Osteocyte (in vitro differentiated cells): ENCODE results near the gene TBL1X. TPM values are rescaled to one million over a fixed set of nuclear protein-coding genes. Genes with fewer than 3 reads are reported as not detected.

Experiments used
- DNase-seq: peaks from one replicate; pipeline ENCODE4 v3.0.0; 2021; ENCODE audit warnings: mixed read lengths; ENCODE audit not compliant: unreplicated experiment; ENCODE audit errors: extremely low spot score
- H3K27ac Mint-ChIP-seq: one replicate; pipeline ENCODE4 v1.8.0; 2021; ENCODE audit warnings: mild to moderate bottlenecking, mixed read lengths; ENCODE audit not compliant: unreplicated experiment
- H3K27me3 Mint-ChIP-seq: one replicate; pipeline ENCODE4 v1.8.0; 2021; ENCODE audit warnings: mixed read lengths; ENCODE audit not compliant: unreplicated experiment
- H3K36me3 Mint-ChIP-seq: one replicate; pipeline ENCODE4 v1.8.0; 2021; ENCODE audit warnings: mixed read lengths; ENCODE audit not compliant: unreplicated experiment
- H3K4me1 Mint-ChIP-seq: one replicate; pipeline ENCODE4 v1.8.0; 2021; ENCODE audit warnings: mixed read lengths; ENCODE audit not compliant: unreplicated experiment
- H3K4me3 Mint-ChIP-seq: one replicate; pipeline ENCODE4 v1.8.0; 2021; ENCODE audit warnings: mild to moderate bottlenecking, moderate library complexity, mixed read lengths; ENCODE audit not compliant: unreplicated experiment
- H3K9me3 Mint-ChIP-seq: one replicate; pipeline ENCODE4 v1.8.0; 2021; ENCODE audit warnings: mixed read lengths; ENCODE audit not compliant: unreplicated experiment
- CTCF ChIP-seq: fragments of 200-600 bp; sonication (generic); IDR thresholded peaks from 2 replicates; pipeline ENCODE4 v1.5.0; 2021; ENCODE audit warnings: antibody characterized with exemption, mild to moderate bottlenecking, moderate library complexity
- total RNA-seq: library from RNA; stranded (reverse); gene quantifications from 2 replicates; pipeline ENCODE4 v1.2.1, GENCODE V29; 2021

The TBL1X gene
- total RNA-seq, 1 donor from 2014 or later, result 35.3 TPM

GRCh38 chrX:9561199-9561598 is 96.3 kb downstream of the TBL1X start:
- H3K9me3 Mint-ChIP-seq, result peaks cover 13% of the 10 kb centered on the region
- peaks cover 32% of the 10 kb centered on the region for H3K4me1 Mint-ChIP-seq
- no peak for DNase-seq
- H3K36me3 Mint-ChIP-seq, result no peaks in the 10 kb centered on the region
- no peak for TF ChIP-seq CTCF
- no peak overlapping the region for H3K4me3 Mint-ChIP-seq
- no peak overlapping the region for H3K27ac Mint-ChIP-seq
- no peaks in the 10 kb centered on the region for H3K27me3 Mint-ChIP-seq

GRCh38 chrX:9562851-9563250 is 98.0 kb downstream of the TBL1X start:
- peaks cover 6% of the 10 kb centered on the region for H3K9me3 Mint-ChIP-seq
- no peak for DNase-seq
- H3K27ac Mint-ChIP-seq, result peak overlapping the region; percentile 78
- H3K4me1 Mint-ChIP-seq, result peaks cover 43% of the 10 kb centered on the region
- H3K36me3 Mint-ChIP-seq, result no peaks in the 10 kb centered on the region
- TF ChIP-seq CTCF, result no peak
- no peaks in the 10 kb centered on the region for H3K27me3 Mint-ChIP-seq
- H3K4me3 Mint-ChIP-seq, result no peak overlapping the region

- Mint-ChIP-seq H3K27me3 (no peaks in the 10 kb centered on the region), H3K27ac (peak overlapping the region; percentile 72), H3K9me3 (peaks cover 9% of the 10 kb centered on the region), H3K4me3 (no peak overlapping the region), H3K4me1 (peaks cover 43% of the 10 kb centered on the region), H3K36me3 (no peaks in the 10 kb centered on the region)
- no peak for TF ChIP-seq CTCF
- no peak for DNase-seq
These were observed 101.3 kb downstream of the TBL1X start for GRCh38 chrX:9566150-9566621.

- Mint-ChIP-seq H3K4me3 (no peak overlapping the region), H3K9me3 (peaks cover 10% of the 10 kb centered on the region), H3K4me1 (peaks cover 24% of the 10 kb centered on the region), H3K27ac (no peak overlapping the region), H3K27me3 (no peaks in the 10 kb centered on the region), H3K36me3 (no peaks in the 10 kb centered on the region)
- no peak for TF ChIP-seq CTCF
- DNase-seq, result no peak
These were observed 105.0 kb downstream of the TBL1X start for GRCh38 chrX:9569876-9570301.

- TF ChIP-seq CTCF, result no peak
- H3K27me3 Mint-ChIP-seq, result no peaks in the 10 kb centered on the region
- H3K4me1 Mint-ChIP-seq, result peaks cover 7% of the 10 kb centered on the region
- peaks cover 10% of the 10 kb centered on the region for H3K9me3 Mint-ChIP-seq
- H3K4me3 Mint-ChIP-seq, result no peak overlapping the region
- H3K27ac Mint-ChIP-seq, result no peak overlapping the region
- DNase-seq, result no peak
- no peaks in the 10 kb centered on the region for H3K36me3 Mint-ChIP-seq
These were observed 108.6 kb downstream of the TBL1X start for GRCh38 chrX:9573282-9574106.
